Aorta (tissue), 5 donors: ENCODE measurements around the gene KIF26B. TPM values are rescaled to one million over a fixed set of nuclear protein-coding genes. Genes with fewer than 3 reads are reported as not detected.

Experiments
- ATAC-seq: fragments of 200-7000 bp; cut with Tn5 transposase; one replicate; pipeline ENCODE4 v1.9.1; 2022; ENCODE audit warnings: moderate library complexity; ENCODE audit not compliant: low FRiP score
- DNase-seq, 2 donors: peaks; one replicate each; pipeline ENCODE4 v3.0.0-alpha.2; 2020
- H3K27ac ChIP-seq, 2 donors: one replicate each; pipeline ENCODE4 v1.5.1; 2013; ENCODE audit warnings: low read length in 2 of 2, mild to moderate bottlenecking in 2 of 2, moderate library complexity in 2 of 2, control low read depth in 1 of 2, inconsistent platforms in 1 of 2, low read depth in 1 of 2
- H3K27me3 ChIP-seq, 2 donors: one replicate each; pipeline ENCODE4 v1.6.1; 2013; ENCODE audit warnings: control low read depth in 1 of 2, low read length in 1 of 2, mild to moderate bottlenecking in 1 of 2, moderate library complexity in 1 of 2; ENCODE audit not compliant: insufficient read depth in 2 of 2, control insufficient read depth in 1 of 2
- H3K36me3 ChIP-seq, 2 donors: one replicate each; pipeline ENCODE4 v1.6.1; 2013; ENCODE audit warnings: control low read depth in 1 of 2, low read length in 1 of 2, mild to moderate bottlenecking in 1 of 2; ENCODE audit not compliant: insufficient read depth in 2 of 2, control insufficient read depth in 1 of 2
- H3K4me1 ChIP-seq, 2 donors: one replicate each; pipeline ENCODE4 v1.6.1; 2013; ENCODE audit warnings: low read length in 2 of 2, control low read depth in 1 of 2, mild to moderate bottlenecking in 1 of 2, moderate library complexity in 1 of 2; ENCODE audit not compliant: insufficient read depth in 2 of 2, control insufficient read depth in 1 of 2
- H3K4me3 ChIP-seq, 2 donors: one replicate each; pipeline ENCODE4 v1.5.1; 2013; ENCODE audit warnings: low read length in 2 of 2, control low read depth in 1 of 2, mild to moderate bottlenecking in 1 of 2
- H3K9me3 ChIP-seq: one replicate; pipeline ENCODE4 v1.6.1; 2013; ENCODE audit warnings: mild to moderate bottlenecking, low read length; ENCODE audit not compliant: control insufficient read depth
- WGBS, 2 donors: extraction: QIAGEN DNeasy Blood & Tissue Kit; methylation state at CpG; one replicate each; pipeline ENCODE4 v1.1.7; 2013; 5-methylcytosine and 5-hydroxymethylcytosine counted together
- intact Hi-C, 2 donors: fragments of 100-400 bp; cut with DNase I; formaldehyde crosslinking; loops; one replicate each; pipeline versions ENCODE4 v1.14.2 to v1.15.0; 2022
- polyA plus RNA-seq, 2 donors: library from polyadenylated mRNA; stranded (reverse); fragments of 200-250 nt; gene quantifications; one replicate each; pipeline ENCODE4 v1.2.3, GENCODE V29; 2013
- total RNA-seq, 2 donors: library from RNA; stranded (reverse); fragmentation: NEBNext Ultra II Directional; extraction: Animal tissue kit (Norgen Biotek cat#: 25700); gene quantifications; one replicate each; pipeline ENCODE4 v1.2.1, GENCODE V29; 2021
- donor health status: healthy with polysubstance abuse.
- donor health status: Bipolar disorder and iron deficiency.
- donor health status: DM: no; HTN: no; CAD: no.
- donor health status: DM: no; HTN: no; CAD: no.
- donor health status: DM: yes; HTN: yes; CAD: no.

The KIF26B gene
- total and polyA plus RNA-seq, 4 donors = under 0.01 to 0.58 (median 0.30) TPM

DNA sequence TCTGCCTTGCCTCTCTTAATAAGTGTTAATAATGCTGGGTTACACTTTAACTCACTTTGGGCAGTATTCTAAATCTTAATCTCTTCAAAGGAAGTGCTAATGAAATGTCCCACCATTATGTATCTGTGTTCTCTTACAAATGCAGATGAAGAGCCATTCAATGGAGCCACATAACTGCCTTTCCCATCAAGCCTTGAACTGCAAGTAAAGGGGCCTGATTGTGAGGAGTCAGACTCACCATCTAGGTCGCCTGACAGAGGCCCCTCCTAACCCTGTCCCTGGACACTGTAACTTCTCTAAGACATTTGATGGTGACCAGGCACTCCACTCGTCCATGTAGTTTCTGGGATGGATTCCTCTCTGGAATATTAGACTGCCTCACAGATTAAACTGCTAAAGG, 329.4 kb downstream of the KIF26B start:
- intact Hi-C loops = no loop called here
- Histone ChIP-seq H3K9me3 (no peaks in the 10 kb centered on the region), H3K4me1 (no peaks in the 10 kb centered on the region), H3K27ac (no peak overlapping the region), H3K36me3 (no peaks in the 10 kb centered on the region), H3K4me3 (no peak overlapping the region), H3K27me3 (no peaks in the 10 kb centered on the region)
- ATAC-seq (no peak), DNase-seq (no peak)
- WGBS, 2 donors = 46 to 49% methylated on average over 2 of the region's 2 CpGs

DNA sequence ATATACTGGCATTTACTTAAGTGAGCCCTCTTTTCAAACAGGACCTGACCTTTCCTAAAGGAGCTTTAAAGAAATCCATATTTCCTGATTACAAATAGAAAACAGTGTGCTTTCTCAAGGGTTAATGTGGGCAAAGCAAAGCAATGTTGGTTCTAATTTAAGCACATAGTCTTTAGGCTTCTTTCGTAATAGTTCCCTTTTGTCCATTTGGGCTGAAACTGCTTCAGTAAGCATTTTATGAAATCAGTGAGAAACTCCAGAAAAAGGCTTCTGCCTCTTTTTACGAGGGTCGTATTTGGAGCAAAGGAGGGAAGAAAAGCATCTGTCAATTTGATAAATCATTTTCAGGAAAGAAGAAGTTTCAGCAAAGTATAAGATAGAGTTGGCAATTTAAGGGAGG, 331.2 kb downstream of the KIF26B start:
- H3K27me3 ChIP-seq = no peaks in the 10 kb centered on the region
- no peak overlapping the region for H3K4me3 ChIP-seq
- no peak for DNase-seq
- no peaks in the 10 kb centered on the region for H3K9me3 ChIP-seq
- no peak overlapping the region for H3K27ac ChIP-seq
- ATAC-seq = no peak
- no peaks in the 10 kb centered on the region for H3K4me1 ChIP-seq
- intact Hi-C loops = no loop called here
- 25 to 30% methylated on average over 3 of the region's 3 CpGs for WGBS, 2 donors
- H3K36me3 ChIP-seq = no peaks in the 10 kb centered on the region

DNA sequence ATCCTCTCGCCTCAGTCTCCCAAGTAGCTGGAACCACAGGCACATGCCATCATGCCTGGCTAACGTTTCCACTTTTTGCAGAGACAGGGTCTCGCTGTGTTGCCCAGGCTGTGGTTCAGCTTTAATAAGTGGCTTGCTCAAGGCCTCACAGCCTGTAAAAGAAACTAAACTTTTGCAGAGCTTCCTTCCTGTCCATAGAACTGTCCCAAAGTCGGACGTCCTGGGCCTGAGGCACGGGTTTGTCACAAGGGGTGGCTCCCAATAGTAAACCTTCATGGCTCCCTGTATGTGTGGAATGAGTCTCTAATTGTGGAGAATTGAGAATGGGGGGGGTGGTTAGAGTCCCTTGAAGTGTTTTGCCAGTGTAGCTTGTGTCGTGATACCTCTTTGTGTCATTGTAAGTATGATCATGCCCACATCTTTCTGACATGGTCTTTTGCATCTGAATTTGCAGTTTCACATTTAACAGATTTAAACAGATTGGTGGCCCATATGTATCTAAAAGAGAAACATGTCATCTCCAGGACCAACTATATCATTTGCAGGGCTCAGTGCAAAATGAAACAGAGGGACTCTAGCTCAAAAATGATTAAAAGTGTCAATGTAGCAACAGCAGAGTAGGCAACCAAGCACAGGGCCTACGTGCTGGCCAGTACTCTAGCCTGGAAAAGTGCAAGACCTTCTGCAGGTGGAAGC, 332.1 kb downstream of the KIF26B start:
- Histone ChIP-seq H3K36me3 (no peaks in the 10 kb centered on the region), H3K9me3 (no peaks in the 10 kb centered on the region), H3K4me1 (no peaks in the 10 kb centered on the region), H3K27me3 (no peaks in the 10 kb centered on the region), H3K27ac (no peak overlapping the region), H3K4me3 (no peak overlapping the region)
- intact Hi-C loops = no loop called here
- DNase-seq (peak in 1 of 2 donors; percentile 55), ATAC-seq (no peak)
- WGBS, 2 donors = 83 to 84% methylated on average over 8 of the region's 8 CpGs

DNA sequence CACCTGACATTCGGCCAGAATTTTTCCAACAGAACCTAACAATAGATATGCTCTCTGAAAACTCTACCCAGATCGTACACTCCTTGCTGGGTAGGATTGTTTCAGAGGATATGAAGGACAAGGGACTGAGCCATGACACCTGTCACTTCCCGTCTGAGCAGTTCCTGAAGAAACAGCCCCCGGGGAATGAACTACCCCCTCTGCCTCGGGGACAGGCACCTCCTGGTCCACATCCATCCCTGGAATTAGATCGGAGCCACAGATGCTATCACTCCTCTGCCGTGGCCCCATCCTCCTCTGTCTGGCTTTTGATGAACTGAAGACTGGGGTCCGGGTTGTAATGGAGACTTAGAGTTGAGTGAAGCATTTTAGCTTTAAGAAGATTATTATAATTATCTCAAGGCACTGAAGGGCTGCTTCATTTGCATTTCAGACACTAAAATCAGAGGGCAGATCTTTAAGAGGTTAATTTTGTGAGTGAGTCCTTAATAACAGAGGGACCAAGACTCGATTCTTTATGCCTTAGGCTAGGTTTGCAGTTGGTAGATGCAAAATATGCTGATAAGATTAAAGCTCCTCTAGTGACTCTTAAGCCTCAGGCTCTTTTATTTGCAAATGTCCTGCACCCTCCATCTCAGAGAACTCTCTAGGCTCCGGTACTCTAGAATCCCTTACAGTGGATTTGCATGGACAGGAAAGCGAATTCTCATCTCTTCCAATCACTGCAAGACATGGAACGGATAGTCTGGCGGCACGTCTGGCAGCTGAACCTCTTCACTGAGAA, 333.8 kb downstream of the KIF26B start:
- no peaks in the 10 kb centered on the region for H3K4me1 ChIP-seq
- no peak for ATAC-seq
- 76 to 78% methylated on average over 14 of the region's 14 CpGs for whole genome bisulfite sequencing, 2 donors
- no peaks in the 10 kb centered on the region for H3K9me3 ChIP-seq
- DNase-seq = no peak
- no peak overlapping the region for H3K4me3 ChIP-seq
- intact Hi-C loops = no loop called here
- H3K27me3 ChIP-seq = no peaks in the 10 kb centered on the region
- H3K27ac ChIP-seq = no peak overlapping the region
- no peaks in the 10 kb centered on the region for H3K36me3 ChIP-seq

DNA sequence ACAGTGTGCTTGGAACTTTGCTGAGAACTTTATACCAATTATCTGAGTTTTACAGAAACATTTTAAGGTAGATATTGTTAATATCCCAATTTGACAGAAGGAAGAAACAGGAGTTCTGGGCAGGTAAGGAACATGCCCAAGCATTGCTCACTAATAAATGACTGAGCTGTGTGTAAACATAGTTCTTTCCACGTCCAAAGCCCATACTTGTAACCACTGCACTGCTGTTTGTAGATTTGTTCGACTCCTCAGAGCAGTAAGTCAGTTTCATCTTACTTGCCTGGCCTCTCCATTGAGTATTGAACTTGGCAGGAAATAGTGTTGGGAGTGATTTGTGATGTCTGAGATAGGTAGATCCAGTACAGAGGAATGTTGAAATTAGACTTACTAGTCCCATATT, 335.1 kb downstream of the KIF26B start:
- Histone ChIP-seq H3K4me3 (no peak overlapping the region), H3K4me1 (no peaks in the 10 kb centered on the region), H3K36me3 (no peaks in the 10 kb centered on the region), H3K27ac (no peak overlapping the region), H3K9me3 (no peaks in the 10 kb centered on the region), H3K27me3 (no peaks in the 10 kb centered on the region)
- WGBS, 2 donors = 16 to 30% methylated on average over 2 of the region's 2 CpGs
- intact Hi-C loops = no loop called here
- DNase-seq (no peak), ATAC-seq (no peak)

GRCh38 chr1:245493029-245493428, 338.2 kb downstream of the KIF26B start:
- Histone ChIP-seq H3K9me3 (no peaks in the 10 kb centered on the region), H3K36me3 (no peaks in the 10 kb centered on the region), H3K27me3 (no peaks in the 10 kb centered on the region), H3K4me1 (no peaks in the 10 kb centered on the region), H3K4me3 (no peak overlapping the region), H3K27ac (no peak overlapping the region)
- DNase-seq (no peak), ATAC-seq (no peak)
- intact Hi-C loops = no loop called here
- WGBS, 2 donors = 78% methylated on average over 5 of the region's 5 CpGs

DNA sequence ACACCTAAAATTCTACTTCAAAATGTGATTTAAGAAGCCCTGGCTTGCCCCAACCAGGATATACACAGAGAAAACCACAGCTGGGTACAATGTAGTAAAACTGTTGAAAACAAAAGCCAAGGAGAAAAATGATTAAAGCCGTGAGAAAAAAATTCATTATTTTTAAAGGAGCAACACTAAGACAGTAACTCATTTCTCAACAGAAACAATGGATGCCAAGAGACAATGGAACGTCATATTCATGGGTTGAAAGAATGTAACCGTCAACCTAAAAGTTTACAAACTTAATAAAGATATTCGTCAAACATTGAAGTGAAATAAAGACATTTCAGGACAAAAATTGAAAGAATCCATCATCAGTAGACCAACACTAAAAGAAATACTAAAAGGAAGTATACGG, 340.9 kb downstream of the KIF26B start:
- WGBS, 2 donors = 76 to 86% methylated on average over 5 of the region's 5 CpGs
- Histone ChIP-seq H3K4me3 (no peak overlapping the region), H3K27ac (no peak overlapping the region)

GRCh38 chr1:245500546-245500945, 345.8 kb downstream of the KIF26B start:
- WGBS, 2 donors = 57 to 61% methylated on average over 7 of the region's 7 CpGs
- Histone ChIP-seq H3K27me3 (peaks cover 0 to 2% of the 10 kb centered on the region in 2 donors), H3K9me3 (peaks cover 1% of the 10 kb centered on the region), H3K4me1 (no peaks in the 10 kb centered on the region), H3K36me3 (no peaks in the 10 kb centered on the region), H3K4me3 (no peak overlapping the region), H3K27ac (no peak overlapping the region)
- no peak for DNase-seq
- ATAC-seq = no peak
- intact Hi-C loops = no loop called here

More for the DNA sequence above, 340.9 kb downstream of the KIF26B start:
- no peak for DNase-seq
- no peaks in the 10 kb centered on the region for H3K9me3 ChIP-seq
- H3K36me3 ChIP-seq = no peaks in the 10 kb centered on the region
- H3K4me1 ChIP-seq = no peaks in the 10 kb centered on the region
- H3K27me3 ChIP-seq = peaks cover 0 to 2% of the 10 kb centered on the region in 2 donors
- no peak for ATAC-seq
- intact Hi-C loops = no loop called here

DNA sequence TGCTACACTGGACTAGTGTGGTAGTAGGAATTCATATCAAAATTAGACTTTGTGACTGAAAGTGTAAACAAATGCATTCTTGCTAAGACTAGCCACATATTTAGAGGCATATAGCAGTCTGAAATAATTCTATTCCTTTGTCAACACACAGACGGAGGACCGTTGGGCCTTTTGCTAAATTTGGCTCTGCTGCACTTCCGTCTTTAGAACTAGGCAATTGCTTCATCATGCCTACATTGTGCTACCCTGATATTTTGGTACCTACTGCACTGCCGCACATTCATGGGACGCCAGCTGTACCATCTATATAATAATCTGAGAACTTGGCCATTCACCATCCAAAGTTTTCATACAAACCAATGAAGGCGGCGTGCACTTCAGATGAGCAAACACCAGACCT, 346.8 kb downstream of the KIF26B start:
- 61 to 74% methylated on average over 7 of the region's 7 CpGs for WGBS, 2 donors
- Histone ChIP-seq H3K27me3 (peaks cover 0 to 2% of the 10 kb centered on the region in 2 donors), H3K36me3 (no peaks in the 10 kb centered on the region), H3K27ac (no peak overlapping the region), H3K4me3 (no peak overlapping the region), H3K4me1 (no peaks in the 10 kb centered on the region), H3K9me3 (peaks cover 1% of the 10 kb centered on the region)
- intact Hi-C loops = no loop called here
- DNase-seq (no peak), ATAC-seq (no peak)
